Measurements from ENCODE around the gene NUCB1. TPM values are rescaled to one million over a fixed set of nuclear protein-coding genes. Genes with fewer than 3 reads are reported as not detected.
"Not testable (repeated sequence)": the region's sequence is repeated elsewhere in the genome, so short reads cannot be mapped to it uniquely, and the experiment has no call there.

Gene NUCB1
- total and polyA plus RNA-seq, 2 donors (not counting 3 experiments of a cell fraction or from before 2014, with no cell fraction given), result 194 to 231 TPM

- DNase-seq (ENCODE audit: low read depth, low spot score), result no peak
- Histone ChIP-seq H3K4me1 (ENCODE audit: control insufficient read depth, extremely low read depth, insufficient read depth, low read length) (peaks cover 3% of the 10 kb centered on the region), H3K9ac (replicated peaks; ENCODE audit: extremely low read depth, insufficient read depth, low read length) (no peak overlapping the region), H3K36me3 (ENCODE audit: control insufficient read depth in 2 of 2, extremely low read depth in 1 of 2, insufficient read depth in 2 of 2, low read length in 2 of 2) (peaks cover 2 to 22% of the 10 kb centered on the region in 2 experiments), H2AFZ (ENCODE audit: low read depth, low read length) (no peak overlapping the region), H3K9me1 (replicated peaks; ENCODE audit: control insufficient read depth, extremely low read depth, insufficient read depth, low read length) (no peaks in the 10 kb centered on the region), H3K27me3 (ENCODE audit: control insufficient read depth in 2 of 2, insufficient read depth in 2 of 2, low read length in 2 of 2) (no peaks in the 10 kb centered on the region), H3K4me3 (replicated peaks in 1 of 3; ENCODE audit: insufficient read depth in 1 of 3, low read depth in 1 of 3, low read length in 3 of 3) (no peak overlapping the region), H3K27ac (ENCODE audit: insufficient read depth, low read depth, low read length) (no peak overlapping the region), H3K9me3 (replicated peaks; ENCODE audit: control insufficient read depth, insufficient read depth, low read length) (no peaks in the 10 kb centered on the region), H4K20me1 (replicated peaks; ENCODE audit: control insufficient read depth, extremely low read depth, insufficient read depth, low read length) (no peaks in the 10 kb centered on the region), H3K79me2 (ENCODE audit: control insufficient read depth, insufficient read depth, low read length) (peaks cover 6% of the 10 kb centered on the region), H3K4me2 (ENCODE audit: insufficient read depth, low read length) (no peak overlapping the region)
- dilution Hi-C loops (cut with MboI; ENCODE audit: extremely low pct_ligation_motif_present, low sequenced_read_pairs), result no loop called here
- TF ChIP-seq FOS (IDR thresholded peaks at IDR 0.05; ENCODE audit: borderline replicate concordance, insufficient read depth, low read length), result no peak
- TF ChIP-seq, protein P1, sequence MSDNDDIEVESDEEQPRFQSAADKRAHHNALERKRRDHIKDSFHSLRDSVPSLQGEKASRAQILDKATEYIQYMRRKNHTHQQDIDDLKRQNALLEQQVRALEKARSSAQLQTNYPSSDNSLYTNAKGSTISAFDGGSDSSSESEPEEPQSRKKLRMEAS (IDR thresholded peaks at IDR 0.05; ENCODE audit: insufficient read depth, insufficient read length), result no peak
- BruUV-seq (replicated peaks), result no TSS peak
- CTCF ChIA-PET, result interaction anchor here (0.8 kb wide), 1 partner anchor 64 kb away, joined by 4 read pairs; no protein-coding TSS in a partner anchor
- intact Hi-C loops (cut with micrococcal nuclease), result no loop called here
- FAIRE-seq, result no peak
- POLR2A ChIA-PET, result no interaction called here
These were observed 6.2 kb downstream of the NUCB1 start for GRCh38 chr19:48906324-48906723.

DNA sequence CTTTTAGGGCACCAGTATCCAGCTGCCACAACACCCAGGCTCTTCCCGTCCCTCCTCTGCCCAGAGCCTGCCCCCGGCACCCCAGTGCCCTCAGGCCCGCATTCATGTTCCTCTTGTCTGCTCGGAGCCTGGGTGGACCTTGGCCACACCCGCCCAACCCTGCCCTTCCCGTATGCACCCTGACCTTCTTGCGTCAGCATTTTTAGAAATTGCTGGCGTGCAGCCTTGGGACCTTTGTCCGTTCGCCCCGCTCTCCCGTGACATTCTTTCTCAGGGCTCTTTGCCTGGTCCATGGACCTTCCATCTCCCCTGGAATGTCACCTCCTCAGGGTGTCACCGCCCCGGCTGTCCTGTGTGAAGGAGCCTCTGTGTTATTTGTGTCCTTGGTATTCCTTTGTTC, 7.6 kb downstream of the NUCB1 start:
- no TSS peak for BruUV-seq (replicated peaks)
- DNase-seq (ENCODE audit: low read depth, low spot score) (no peak), FAIRE-seq (no peak)
- dilution Hi-C loops (cut with MboI; ENCODE audit: extremely low pct_ligation_motif_present, low sequenced_read_pairs) (no loop called here), intact Hi-C loops (cut with micrococcal nuclease) (no loop called here)
- H4K20me1 ChIP-seq (replicated peaks; ENCODE audit: control insufficient read depth, extremely low read depth, insufficient read depth, low read length), result no peaks in the 10 kb centered on the region
- H2AFZ ChIP-seq (ENCODE audit: low read depth, low read length), result no peak overlapping the region
- H3K4me3 ChIP-seq (replicated peaks in 1 of 3; ENCODE audit: insufficient read depth in 1 of 3, low read depth in 1 of 3, low read length in 3 of 3), result no peak overlapping the region
- H3K9me1 ChIP-seq (replicated peaks; ENCODE audit: control insufficient read depth, extremely low read depth, insufficient read depth, low read length), result no peaks in the 10 kb centered on the region
- H3K27me3 ChIP-seq (ENCODE audit: control insufficient read depth in 2 of 2, insufficient read depth in 2 of 2, low read length in 2 of 2), result no peaks in the 10 kb centered on the region
- POLR2A ChIA-PET, result interaction anchor here (0.7 kb wide), 1 partner anchor 64 kb away, joined by 7 read pairs; no protein-coding TSS in a partner anchor
- H3K9me3 ChIP-seq (replicated peaks; ENCODE audit: control insufficient read depth, insufficient read depth, low read length), result no peaks in the 10 kb centered on the region
- TF ChIP-seq, protein P2, sequence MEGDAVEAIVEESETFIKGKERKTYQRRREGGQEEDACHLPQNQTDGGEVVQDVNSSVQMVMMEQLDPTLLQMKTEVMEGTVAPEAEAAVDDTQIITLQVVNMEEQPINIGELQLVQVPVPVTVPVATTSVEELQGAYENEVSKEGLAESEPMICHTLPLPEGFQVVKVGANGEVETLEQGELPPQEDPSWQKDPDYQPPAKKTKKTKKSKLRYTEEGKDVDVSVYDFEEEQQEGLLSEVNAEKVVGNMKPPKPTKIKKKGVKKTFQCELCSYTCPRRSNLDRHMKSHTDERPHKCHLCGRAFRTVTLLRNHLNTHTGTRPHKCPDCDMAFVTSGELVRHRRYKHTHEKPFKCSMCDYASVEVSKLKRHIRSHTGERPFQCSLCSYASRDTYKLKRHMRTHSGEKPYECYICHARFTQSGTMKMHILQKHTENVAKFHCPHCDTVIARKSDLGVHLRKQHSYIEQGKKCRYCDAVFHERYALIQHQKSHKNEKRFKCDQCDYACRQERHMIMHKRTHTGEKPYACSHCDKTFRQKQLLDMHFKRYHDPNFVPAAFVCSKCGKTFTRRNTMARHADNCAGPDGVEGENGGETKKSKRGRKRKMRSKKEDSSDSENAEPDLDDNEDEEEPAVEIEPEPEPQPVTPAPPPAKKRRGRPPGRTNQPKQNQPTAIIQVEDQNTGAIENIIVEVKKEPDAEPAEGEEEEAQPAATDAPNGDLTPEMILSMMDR (IDR thresholded peaks at IDR 0.05; ENCODE audit: extremely low read depth in 1 of 2, insufficient read depth in 1 of 2, low read depth in 1 of 2, low read length in 2 of 2), result no peak
- no peak for TF ChIP-seq EZH2 (IDR thresholded peaks at IDR 0.05; ENCODE audit: borderline replicate concordance, low read depth, low read length, severe bottlenecking)
- H3K79me2 ChIP-seq (ENCODE audit: control insufficient read depth, insufficient read depth, low read length), result peaks cover under 1% of the 10 kb centered on the region
- peaks cover 3% of the 10 kb centered on the region for H3K4me1 ChIP-seq (ENCODE audit: control insufficient read depth, extremely low read depth, insufficient read depth, low read length)
- H3K27ac ChIP-seq (ENCODE audit: insufficient read depth, low read depth, low read length), result no peak overlapping the region
- no peak overlapping the region for H3K4me2 ChIP-seq (ENCODE audit: insufficient read depth, low read length)
- CTCF ChIA-PET, result no interaction called here
- peaks cover 4 to 26% of the 10 kb centered on the region in 2 experiments for H3K36me3 ChIP-seq (ENCODE audit: control insufficient read depth in 2 of 2, extremely low read depth in 1 of 2, insufficient read depth in 2 of 2, low read length in 2 of 2)
- no peak overlapping the region for H3K9ac ChIP-seq (replicated peaks; ENCODE audit: extremely low read depth, insufficient read depth, low read length)

DNA sequence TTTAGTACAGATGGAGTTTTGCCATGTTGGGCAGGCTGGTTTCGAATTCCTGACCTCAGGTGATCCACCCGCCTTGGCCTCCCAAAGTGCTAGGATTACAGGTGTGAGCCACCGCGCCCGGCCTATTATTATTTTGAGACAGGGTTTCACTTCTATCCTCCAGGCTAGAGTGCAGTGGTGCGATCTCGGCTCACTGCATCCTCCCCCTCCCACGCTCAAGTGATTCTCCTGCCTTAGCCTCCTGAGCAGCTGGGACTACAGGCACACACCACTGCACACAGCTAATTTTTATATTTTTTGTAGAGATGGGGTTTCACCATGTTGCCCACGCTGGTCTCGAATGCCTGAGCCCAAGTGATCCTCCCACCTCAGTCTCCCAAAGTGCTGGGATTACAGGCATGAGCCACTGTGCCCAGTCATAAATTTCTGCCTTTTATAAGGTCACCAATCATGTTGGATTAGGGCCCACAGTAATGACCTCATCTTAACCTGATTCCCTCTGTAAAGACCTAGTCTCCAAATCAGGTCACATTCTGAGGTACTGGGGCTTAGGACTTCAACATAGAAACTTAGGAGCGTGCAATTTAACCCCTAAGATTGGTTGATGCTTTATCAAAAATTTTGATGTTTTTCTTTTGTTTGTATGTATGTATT, 9.4 kb downstream of the NUCB1 start:
- dilution Hi-C loops (cut with MboI; ENCODE audit: extremely low pct_ligation_motif_present, low sequenced_read_pairs); H3K79me2 ChIP-seq (ENCODE audit: control insufficient read depth, insufficient read depth, low read length); H3K27ac ChIP-seq (ENCODE audit: insufficient read depth, low read depth, low read length); H2AFZ ChIP-seq (ENCODE audit: low read depth, low read length); intact Hi-C loops (cut with micrococcal nuclease); H3K4me2 ChIP-seq (ENCODE audit: insufficient read depth, low read length); H3K4me3 ChIP-seq (replicated peaks in 1 of 3; ENCODE audit: insufficient read depth in 1 of 3, low read depth in 1 of 3, low read length in 3 of 3); POLR2A ChIA-PET; H3K4me1 ChIP-seq (ENCODE audit: control insufficient read depth, extremely low read depth, insufficient read depth, low read length); FAIRE-seq; H3K9me1 ChIP-seq (replicated peaks; ENCODE audit: control insufficient read depth, extremely low read depth, insufficient read depth, low read length); H3K27me3 ChIP-seq (ENCODE audit: control insufficient read depth in 2 of 2, insufficient read depth in 2 of 2, low read length in 2 of 2); BruUV-seq (replicated peaks); DNase-seq (ENCODE audit: low read depth, low spot score); H3K9me3 ChIP-seq (replicated peaks; ENCODE audit: control insufficient read depth, insufficient read depth, low read length); H3K9ac ChIP-seq (replicated peaks; ENCODE audit: extremely low read depth, insufficient read depth, low read length); H4K20me1 ChIP-seq (replicated peaks; ENCODE audit: control insufficient read depth, extremely low read depth, insufficient read depth, low read length): not testable (repeated sequence)
- CTCF ChIA-PET, result interaction anchor here (1.7 kb wide), 1 partner anchor 61 kb away, joined by 4 read pairs; no protein-coding TSS in a partner anchor
- H3K36me3 ChIP-seq (ENCODE audit: control insufficient read depth in 2 of 2, extremely low read depth in 1 of 2, insufficient read depth in 2 of 2, low read length in 2 of 2), result peaks cover 7 to 38% of the 10 kb centered on the region in 2 experiments

Measured in endothelial cell of umbilical vein (primary cell).